Measurements from ENCODE around the gene ALDH3B1.

Gene ALDH3B1

GRCh38 chr11:68044145-68044813, 34.2 kb downstream of the ALDH3B1 start:
- no peak for DNase-seq (ENCODE audit: low spot score)

- DNase-seq (ENCODE audit: low spot score) = no peak
These were observed 34.8 kb downstream of the ALDH3B1 start for GRCh38 chr11:68044898-68045351.

DNA sequence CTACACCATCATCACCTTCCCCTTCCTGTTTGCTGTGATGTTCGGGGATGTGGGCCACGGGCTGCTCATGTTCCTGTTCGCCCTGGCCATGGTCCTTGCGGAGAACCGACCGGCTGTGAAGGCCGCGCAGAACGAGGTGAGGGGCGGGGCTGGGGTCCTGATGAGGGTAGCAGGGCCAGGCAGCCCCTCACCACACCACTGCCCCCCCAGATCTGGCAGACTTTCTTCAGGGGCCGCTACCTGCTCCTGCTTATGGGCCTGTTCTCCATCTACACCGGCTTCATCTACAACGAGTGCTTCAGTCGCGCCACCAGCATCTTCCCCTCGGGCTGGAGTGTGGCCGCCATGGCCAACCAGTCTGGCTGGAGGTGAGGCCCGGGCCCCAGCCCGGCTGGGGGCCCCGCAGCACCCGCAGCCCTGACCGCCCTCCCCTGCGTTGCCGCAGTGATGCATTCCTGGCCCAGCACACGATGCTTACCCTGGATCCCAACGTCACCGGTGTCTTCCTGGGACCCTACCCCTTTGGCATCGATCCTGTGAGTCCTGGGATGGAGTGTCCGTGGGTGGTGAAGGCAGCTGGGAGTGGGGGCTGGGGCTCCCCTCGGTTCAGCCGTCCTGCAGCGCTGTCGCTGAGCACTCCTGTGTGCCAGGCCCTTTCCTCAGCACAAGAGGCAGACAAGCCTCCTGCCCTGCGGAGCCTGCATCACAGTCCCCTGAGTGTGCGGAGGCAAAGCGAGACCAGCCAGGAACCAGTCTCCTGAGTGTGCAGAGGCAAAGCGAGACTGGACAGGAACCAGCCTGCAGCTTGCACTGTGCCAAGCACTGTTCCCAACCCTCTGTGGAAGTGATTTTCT, 37.5 kb downstream of the ALDH3B1 start:
- DNase-seq (ENCODE audit: low spot score) = no peak

GRCh38 chr11:68048681-68049508, 38.8 kb downstream of the ALDH3B1 start:
- no peak for DNase-seq (ENCODE audit: low spot score)

- no peak for DNase-seq (ENCODE audit: low spot score)
These were observed 39.6 kb downstream of the ALDH3B1 start for GRCh38 chr11:68049509-68050370.

DNA sequence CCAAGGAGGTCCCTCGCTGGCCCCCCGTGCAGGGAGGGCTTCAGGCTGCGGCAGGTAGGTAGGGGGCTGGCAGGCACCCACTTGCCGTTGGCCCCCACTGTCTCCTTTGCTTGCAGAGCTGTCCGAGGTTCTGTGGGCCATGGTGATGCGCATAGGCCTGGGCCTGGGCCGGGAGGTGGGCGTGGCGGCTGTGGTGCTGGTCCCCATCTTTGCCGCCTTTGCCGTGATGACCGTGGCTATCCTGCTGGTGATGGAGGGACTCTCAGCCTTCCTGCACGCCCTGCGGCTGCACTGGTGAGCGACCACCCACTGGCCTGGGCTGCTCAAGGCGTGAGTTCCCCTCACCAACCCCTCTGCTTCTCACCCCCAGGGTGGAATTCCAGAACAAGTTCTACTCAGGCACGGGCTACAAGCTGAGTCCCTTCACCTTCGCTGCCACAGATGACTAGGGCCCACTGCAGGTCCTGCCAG, 40.3 kb downstream of the ALDH3B1 start:
- no peak for DNase-seq (ENCODE audit: low spot score)

DNA sequence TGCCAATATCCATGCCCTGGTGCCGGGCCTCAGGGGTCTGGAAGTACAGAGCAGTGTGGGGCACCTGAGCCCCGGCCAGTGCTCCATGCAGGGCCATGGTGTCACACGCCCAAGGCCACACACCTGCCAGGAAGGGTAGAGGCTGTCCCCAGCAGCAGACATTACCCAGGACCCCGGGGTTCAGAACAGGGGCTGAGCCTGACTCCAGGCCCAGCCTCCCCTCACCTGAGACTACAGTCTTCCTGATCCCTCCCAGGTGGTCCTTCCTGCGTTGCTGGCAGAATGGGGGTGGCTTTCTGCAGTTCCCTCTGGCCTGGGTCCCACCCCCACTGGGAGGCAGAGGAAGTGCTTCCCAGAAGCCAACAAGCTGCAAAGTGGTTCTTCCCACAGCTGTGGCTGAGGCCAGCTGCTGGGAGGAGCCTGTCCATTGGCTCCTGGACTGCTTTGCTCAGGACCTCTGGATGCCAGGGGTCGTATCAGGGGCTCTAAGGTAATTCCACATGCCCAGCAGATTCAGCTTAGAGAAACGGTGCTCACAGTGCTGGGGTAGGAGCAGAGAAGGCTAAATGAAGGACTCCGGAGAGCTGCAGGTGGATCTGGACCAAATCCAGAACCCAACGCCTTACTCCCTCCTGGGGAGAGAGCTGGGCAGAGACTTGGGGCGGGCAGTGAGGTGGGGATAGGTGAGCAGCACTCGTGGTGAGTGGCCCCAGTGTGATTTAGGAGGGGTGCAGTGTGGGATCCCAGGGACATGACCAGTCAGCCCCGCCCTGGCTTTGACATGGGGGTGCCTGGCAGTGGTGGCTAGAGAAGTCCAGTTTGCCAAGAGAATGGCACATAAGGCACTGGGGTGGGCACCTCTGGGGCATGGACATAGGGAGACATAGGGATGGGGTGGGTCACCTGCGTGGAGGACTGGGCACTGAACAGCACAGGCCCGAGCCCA, 41.3 kb downstream of the ALDH3B1 start:
- no peak for DNase-seq (ENCODE audit: low spot score)

GRCh38 chr11:68052137-68052873, 42.2 kb downstream of the ALDH3B1 start:
- no peak for DNase-seq (ENCODE audit: low spot score)

DNA sequence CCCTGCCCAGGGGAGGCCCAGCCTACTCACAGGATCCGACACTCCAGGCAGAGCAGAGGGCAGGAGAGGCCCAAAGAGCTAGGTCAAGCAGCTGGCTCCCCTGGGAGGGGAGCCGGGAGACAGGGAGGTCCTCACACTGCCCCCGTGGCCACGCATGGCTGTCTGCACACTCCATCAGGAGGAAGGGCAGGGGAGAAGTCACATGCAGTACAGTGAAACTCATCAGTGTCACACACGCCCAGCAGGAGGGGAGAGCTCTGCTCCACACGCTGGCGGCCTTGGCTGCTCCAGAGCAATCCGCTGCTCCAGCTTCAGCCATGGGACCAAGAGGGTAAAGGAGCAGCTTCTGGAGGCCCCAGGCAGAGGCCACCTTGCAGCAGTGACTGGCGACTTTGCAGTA, 43.0 kb downstream of the ALDH3B1 start:
- no peak for DNase-seq (ENCODE audit: low spot score)

DNA sequence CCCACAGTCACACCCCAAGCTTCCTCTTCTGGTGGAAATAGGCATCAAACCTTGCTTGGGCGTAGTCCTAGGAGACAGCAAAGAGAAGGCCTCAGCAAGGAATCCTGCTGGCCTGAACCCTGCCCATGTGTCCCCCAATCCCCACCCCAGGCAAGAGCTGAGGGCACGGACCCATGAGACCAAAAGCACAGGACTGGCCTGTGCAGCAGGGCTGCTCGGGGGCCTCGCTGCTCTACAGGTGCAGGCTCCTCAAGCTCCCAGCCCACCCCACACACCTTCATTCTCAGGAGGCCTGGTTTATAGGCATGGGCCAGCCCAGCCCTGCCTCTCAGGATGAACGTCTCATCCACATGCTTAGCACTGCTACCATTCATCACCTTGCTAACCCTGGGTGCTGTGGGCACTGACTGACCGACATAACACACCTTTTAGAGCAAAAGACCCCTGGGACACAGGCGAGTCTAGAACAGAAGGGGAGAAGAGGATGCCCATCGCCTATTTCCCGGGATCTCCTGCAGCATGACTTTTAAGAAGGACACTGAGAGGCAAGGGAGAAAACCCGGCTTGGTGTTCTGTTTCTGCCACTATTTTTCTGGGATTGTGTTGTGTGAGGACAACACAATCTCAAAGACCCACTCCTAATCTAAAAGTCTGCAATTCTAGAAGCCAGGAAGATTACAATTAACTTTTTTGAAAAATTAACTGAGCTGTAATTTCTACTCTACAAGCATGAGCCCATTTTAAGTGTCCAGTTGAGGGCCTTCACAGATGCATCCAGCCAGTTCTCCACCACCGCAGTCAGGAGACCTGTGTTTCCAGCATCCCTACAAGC, 44.1 kb downstream of the ALDH3B1 start:
- no peak for DNase-seq (ENCODE audit: low spot score)

DNA sequence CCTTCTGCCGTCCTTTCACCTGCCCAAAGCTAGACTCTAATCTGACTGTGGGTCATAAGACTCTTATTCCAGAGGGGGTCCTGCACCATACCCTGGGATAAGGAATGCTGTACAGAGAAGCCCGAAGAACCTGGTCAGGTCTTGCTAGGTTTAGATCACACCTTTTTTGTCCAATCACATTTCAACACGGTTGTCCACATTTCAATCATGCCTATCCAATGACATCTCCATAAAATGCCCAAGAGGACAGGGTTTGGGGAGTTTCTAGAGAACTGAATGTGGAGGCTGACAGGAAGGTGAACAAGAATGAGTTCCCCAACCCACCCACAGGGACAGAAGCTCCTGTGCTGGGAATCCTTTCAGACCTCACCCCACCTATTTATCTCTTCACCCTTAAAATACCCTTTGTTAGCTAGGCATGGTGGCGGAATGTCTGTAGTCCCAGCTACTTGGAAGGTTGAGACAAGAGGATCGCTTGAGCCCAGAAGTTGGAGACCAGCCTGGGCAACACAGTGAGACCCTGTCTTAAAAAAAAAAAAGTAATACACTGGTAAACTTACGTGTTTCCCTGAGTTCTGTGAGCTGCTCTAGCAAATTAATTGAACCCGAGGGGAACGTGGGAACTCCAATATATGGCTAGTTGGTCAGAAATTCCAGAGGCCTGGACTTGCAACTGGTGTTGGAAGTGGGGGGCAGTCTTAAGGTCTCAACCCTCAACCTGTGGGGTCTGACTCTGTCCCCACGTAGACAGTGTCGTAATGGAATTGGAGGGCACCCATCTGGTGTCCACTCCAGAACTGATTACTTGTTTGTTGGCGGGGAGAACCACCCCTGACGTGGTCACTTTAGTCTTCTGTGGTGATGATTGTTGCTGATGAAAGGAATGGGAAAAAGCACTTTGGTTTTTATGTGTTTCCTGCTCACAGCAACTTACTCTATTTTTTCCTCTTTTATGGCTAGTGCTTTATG, 46.5 kb downstream of the ALDH3B1 start:
- no peak for DNase-seq (ENCODE audit: low spot score)

- DNase-seq (ENCODE audit: low spot score) = no peak
These were observed 47.7 kb downstream of the ALDH3B1 start for GRCh38 chr11:68057807-68058206.

GRCh38 chr11:68061508-68061907, 51.4 kb downstream of the ALDH3B1 start:
- no peak for DNase-seq (ENCODE audit: low spot score)

DNA sequence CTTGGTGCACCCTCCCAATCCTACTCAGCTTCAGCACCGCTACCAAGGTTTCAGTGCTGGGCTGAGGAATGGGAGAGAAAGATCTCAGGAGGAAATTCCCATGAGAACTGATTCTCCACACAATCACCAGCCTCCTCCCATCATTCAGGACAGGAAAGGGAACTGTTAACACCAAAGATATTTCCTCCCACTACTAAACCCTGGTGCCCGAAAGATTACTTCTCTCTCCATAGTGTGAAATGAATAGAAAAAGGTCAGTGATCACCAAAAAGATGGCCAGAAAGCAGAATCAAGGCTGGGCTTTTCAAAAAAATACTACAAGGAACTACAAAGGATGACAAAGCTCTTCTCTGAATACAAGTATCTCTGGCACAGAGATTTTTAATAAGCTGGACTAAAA, 54.8 kb downstream of the ALDH3B1 start:
- no peak for DNase-seq (ENCODE audit: low spot score)

- DNase-seq (ENCODE audit: low spot score) = no peak
These were observed 55.7 kb downstream of the ALDH3B1 start for GRCh38 chr11:68065841-68066240.

DNA sequence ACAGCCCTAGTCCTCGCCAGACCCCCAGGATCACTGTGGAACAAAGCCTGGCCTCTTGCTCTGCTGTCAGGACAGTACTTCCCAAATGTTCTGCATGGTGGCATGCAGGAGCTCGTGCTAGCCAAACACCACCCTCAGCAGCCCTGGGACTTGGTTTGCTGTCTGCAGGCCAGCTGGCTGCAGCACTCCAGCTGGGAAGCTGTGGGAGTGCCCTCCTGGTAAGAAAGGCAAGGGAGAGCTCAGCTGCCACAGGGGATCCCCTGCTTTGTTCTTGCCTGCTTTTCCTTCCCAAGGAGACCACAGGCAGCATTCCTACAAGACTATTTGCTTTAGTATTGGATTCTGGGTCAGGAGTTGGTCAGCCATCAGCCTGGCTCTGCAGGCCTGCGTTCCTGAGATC, 56.6 kb downstream of the ALDH3B1 start:
- no peak for DNase-seq (ENCODE audit: low spot score)

DNA sequence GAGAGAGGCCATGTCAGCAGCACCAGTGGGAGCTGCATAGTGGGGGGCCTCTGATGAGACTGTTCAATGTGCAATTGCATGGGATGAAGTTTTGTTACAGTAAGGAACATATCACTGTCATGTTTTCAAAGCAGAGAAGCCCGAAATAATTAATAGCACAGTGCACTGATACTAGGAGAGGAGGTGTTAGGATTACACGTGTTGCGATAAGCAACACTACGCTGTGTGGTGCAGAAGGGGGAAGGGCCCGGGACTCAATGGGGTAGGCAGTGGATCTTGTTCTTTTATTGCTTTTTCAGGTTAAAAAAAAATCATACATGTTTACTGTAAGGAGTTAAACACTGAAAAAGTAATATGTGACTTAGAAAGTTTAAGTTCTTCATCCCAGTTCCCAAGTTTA, 57.9 kb downstream of the ALDH3B1 start:
- DNase-seq (ENCODE audit: low spot score) = no peak

Measured in CD4-positive, alpha-beta T cell treated with Interleukin-6 at 100 ng/mL for 8 hours (primary cell).